HUES6 (cell line): ENCODE data around the gene HOXB6.
A peak's percentile ranks its signal among the peaks of the same experiment; 100 is the strongest.

Experiments used
- H3K27ac ChIP-seq: 2 replicates; pipeline ENCODE4 v1.7.0; 2013; ENCODE audit warnings: low read depth, mild to moderate bottlenecking, low read length, inconsistent platforms
- H3K27me3 ChIP-seq: 2 replicates; pipeline ENCODE4 v1.6.1; 2013; ENCODE audit warnings: low read length; ENCODE audit not compliant: control insufficient read depth, insufficient read depth
- H3K36me3 ChIP-seq: 2 replicates; pipeline ENCODE4 v1.6.1; 2013; ENCODE audit warnings: low read length; ENCODE audit not compliant: control insufficient read depth, insufficient read depth
- H3K4me1 ChIP-seq: 2 replicates; pipeline ENCODE4 v1.6.1; 2013; ENCODE audit warnings: low read length; ENCODE audit not compliant: control insufficient read depth, insufficient read depth
- H3K4me3 ChIP-seq: 2 replicates; pipeline ENCODE4 v1.5.1; 2013; ENCODE audit warnings: low read depth, low read length
- H3K9ac ChIP-seq: one replicate; pipeline ENCODE4 v1.6.1; 2013; ENCODE audit warnings: mild to moderate bottlenecking, low read length
- H3K9me3 ChIP-seq: 2 replicates; pipeline ENCODE4 v1.6.1; 2013; ENCODE audit warnings: low read depth, low read length; ENCODE audit not compliant: control insufficient read depth, insufficient read depth

Gene HOXB6

DNA sequence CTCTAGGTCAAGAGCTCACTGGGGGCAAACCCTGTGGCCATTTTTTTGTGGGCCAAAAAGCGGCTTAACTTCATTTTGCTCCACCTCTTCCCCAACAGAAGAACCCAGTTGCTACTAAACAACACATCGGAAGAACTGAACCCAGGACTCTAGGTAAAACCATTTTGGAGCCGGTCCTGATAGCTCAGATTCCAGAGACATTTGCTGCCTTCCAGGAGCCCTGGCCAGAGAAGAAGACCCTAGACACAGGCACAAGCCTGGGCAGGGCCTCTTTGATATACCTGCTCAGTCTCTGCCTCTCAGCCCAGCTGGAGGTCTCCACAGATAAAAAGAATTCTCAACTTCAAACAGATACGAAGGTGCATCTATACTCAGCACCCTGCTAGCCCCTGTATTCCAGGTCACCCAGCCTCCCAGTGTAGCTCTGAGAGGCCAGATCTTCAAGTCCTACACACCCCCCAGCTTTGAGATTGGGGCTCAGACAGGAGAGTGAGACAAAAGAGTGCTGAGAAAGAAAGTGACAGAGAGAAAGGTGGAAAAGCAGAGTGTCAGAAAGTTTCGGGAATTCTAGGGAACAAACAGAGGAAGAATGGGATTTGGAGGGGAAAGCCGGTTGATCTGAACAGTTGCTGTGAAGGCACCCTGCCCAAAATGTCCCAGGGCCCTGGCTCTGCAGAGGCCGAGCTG, 27.9 kb upstream of the HOXB6 start:
- Histone ChIP-seq H3K9ac (peak overlapping the region; percentile 79), H3K36me3 (no peaks in the 10 kb centered on the region), H3K9me3 (no peaks in the 10 kb centered on the region), H3K27me3 (peaks cover 100% of the 10 kb centered on the region), H3K4me3 (peak overlapping the region; percentile 28; the same call in 1 of the 2 replicates), H3K27ac (no peak overlapping the region), H3K4me1 (no peaks in the 10 kb centered on the region; the same call in 1 of the 2 replicates)

DNA sequence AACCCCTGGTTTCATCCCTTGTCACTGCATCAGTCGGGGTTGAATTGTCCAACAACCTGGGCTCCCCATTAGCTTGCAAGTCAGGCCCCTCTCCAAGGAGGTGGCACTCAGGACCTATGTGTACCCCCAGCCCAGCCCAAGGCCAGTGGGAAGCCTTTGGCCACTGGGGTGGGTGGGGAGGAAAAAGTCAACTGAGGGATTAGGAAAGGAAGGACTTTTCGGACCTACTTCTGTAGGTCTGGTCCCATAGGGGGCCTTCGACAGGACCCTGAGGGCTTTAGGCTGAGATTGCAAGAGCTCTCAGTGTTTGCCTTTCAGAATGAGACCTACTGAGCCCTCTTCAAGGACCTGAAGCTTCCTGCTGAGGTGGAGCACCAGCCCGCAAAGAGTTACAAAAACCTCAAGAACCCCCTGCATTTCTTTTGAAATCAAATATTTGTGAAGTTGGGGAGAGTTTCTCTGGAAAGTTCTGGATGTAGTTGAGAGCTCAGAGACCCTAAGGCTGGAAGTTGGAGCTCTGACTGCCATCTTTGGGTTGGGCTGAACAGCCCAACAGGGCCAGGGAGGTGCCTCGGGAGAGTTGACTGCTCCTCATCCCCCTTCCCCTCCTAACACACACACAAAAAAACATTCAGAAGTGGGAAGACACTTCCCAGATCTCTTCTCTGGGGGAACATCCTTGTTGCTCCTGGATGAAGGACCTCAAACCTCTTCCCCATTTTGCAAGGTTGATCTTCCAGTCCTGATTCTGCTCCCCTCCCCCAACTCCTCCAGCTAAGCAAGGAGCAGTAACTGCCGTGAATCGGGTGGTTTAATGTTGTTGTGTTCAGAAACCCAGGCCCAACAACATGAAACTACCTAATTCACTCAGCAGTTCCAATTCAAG, 27.1 kb upstream of the HOXB6 start:
- Histone ChIP-seq H3K27ac (no peak overlapping the region), H3K4me1 (peaks cover 3% of the 10 kb centered on the region; the same call in 1 of the 2 replicates), H3K9ac (peak overlapping the region; percentile 79), H3K27me3 (peaks cover 100% of the 10 kb centered on the region), H3K9me3 (no peaks in the 10 kb centered on the region), H3K36me3 (no peaks in the 10 kb centered on the region), H3K4me3 (peak overlapping the region; percentile 27; the same call in 1 of the 2 replicates)

DNA sequence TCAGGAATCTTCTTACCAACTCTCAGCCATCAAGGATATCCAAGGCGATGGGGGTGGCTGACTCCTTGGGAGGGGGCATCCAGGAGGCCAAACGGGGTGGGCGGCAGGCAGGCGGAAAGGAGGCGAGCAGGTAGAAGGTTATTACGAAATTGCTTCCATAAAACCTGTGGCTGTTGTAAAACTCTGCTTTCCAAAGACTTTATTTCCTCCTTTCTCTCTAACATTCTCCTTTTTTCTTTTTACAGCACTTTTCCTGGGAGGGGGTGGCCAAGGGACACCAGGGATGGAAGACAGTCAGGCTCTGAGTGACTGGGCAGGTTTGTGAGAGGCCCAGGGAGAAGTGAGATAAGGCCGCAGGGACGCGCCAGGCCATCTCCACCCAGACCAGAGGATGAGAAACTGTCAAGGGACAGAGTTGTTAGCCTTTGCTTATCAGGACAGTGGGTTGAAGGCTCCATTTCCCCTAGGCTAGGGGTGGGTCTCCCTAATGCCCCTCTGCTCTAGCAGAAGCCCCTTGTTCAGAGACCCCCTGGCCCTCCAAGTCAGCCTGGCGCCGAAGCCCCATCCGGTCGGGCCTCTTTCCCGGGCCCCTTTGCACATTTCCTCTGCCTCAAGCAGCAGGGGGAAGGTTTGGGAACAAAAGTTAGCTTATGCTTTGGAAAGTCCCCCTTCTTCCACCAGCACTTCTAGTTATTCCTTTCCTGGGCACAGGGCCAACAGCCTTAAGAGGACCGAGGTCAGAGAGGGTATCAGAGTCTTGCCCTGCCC, 26.3 kb upstream of the HOXB6 start:
- Histone ChIP-seq H3K36me3 (no peaks in the 10 kb centered on the region), H3K9ac (peak overlapping the region; percentile 79), H3K27ac (no peak overlapping the region), H3K4me3 (no peak overlapping the region), H3K27me3 (peaks cover 100% of the 10 kb centered on the region), H3K4me1 (peaks cover 7% of the 10 kb centered on the region; the same call in 1 of the 2 replicates), H3K9me3 (no peaks in the 10 kb centered on the region)

GRCh38 chr17:48630009-48630924, 25.5 kb upstream of the HOXB6 start:
- Histone ChIP-seq H3K36me3 (no peaks in the 10 kb centered on the region), H3K9ac (peak overlapping the region; percentile 74), H3K27me3 (peaks cover 100% of the 10 kb centered on the region), H3K27ac (no peak overlapping the region), H3K4me1 (peaks cover 7% of the 10 kb centered on the region; the same call in 1 of the 2 replicates), H3K4me3 (peak overlapping the region; percentile 19; the same call in 1 of the 2 replicates), H3K9me3 (no peaks in the 10 kb centered on the region)

GRCh38 chr17:48629411-48629759, 24.6 kb upstream of the HOXB6 start:
- Histone ChIP-seq H3K9ac (peak overlapping the region; percentile 76), H3K4me1 (peaks cover 7% of the 10 kb centered on the region; the same call in 1 of the 2 replicates), H3K27me3 (peaks cover 100% of the 10 kb centered on the region), H3K9me3 (no peaks in the 10 kb centered on the region), H3K4me3 (peak overlapping the region; percentile 12; the same call in 1 of the 2 replicates), H3K36me3 (no peaks in the 10 kb centered on the region), H3K27ac (no peak overlapping the region)

- Histone ChIP-seq H3K4me3 (peak overlapping the region; percentile 7; the same call in 1 of the 2 replicates), H3K4me1 (peaks cover 7% of the 10 kb centered on the region; the same call in 1 of the 2 replicates), H3K36me3 (no peaks in the 10 kb centered on the region), H3K9me3 (no peaks in the 10 kb centered on the region), H3K9ac (peak overlapping the region; percentile 76), H3K27me3 (peaks cover 100% of the 10 kb centered on the region), H3K27ac (no peak overlapping the region)
Observed at GRCh38 chr17:48628649-48629410, 24.0 kb upstream of the HOXB6 start.

DNA sequence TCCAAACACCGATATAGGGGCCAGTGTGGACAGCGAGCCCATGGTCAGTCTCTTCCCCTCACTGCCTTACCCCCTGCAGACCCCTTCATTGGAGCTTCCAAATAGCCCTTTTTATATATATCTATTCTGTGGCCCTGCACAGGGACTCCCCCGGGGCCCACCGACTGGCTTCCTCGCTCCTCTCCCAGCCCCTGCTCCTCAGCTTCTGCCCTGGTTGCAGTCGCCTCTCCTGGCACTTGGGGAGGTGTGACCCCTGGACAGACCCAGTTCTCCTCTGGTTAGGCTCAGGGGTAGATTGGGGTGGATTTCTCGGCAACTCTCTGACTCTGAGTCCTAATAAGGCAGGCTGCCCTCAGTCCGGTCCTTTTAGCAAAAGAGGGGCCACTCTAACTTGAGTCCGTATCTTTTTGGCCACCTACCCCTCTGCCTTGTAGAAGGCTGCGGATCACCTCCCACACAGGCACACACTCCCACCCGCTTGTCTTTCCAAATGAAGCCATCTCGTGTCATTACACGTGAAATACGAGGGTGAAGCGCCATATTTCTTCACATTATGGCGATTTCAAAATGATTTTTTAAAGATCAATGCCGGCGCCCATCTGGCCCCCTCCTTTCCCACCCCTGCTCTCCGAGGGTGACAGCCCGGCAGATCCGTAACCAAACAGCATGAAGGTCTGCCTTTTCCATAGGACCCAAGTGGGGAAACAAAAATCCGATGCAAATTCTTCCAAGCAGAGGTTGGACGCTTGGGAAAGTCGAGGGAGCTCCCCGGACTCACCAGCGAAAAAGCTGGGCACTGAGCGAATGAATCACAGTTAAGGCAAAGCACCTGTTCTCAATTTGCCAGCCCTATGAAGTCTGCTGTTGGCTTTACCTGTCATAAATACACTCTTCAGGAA, 23.1 kb upstream of the HOXB6 start:
- peak overlapping the region; percentile 9; the same call in 1 of the 2 replicates for H3K4me3 ChIP-seq
- peaks cover 7% of the 10 kb centered on the region; the same call in 1 of the 2 replicates for H3K4me1 ChIP-seq
- H3K27me3 ChIP-seq: peaks cover 100% of the 10 kb centered on the region
- H3K27ac ChIP-seq: no peak overlapping the region
- no peaks in the 10 kb centered on the region for H3K9me3 ChIP-seq
- no peaks in the 10 kb centered on the region for H3K36me3 ChIP-seq
- H3K9ac ChIP-seq: peak overlapping the region; percentile 76

DNA sequence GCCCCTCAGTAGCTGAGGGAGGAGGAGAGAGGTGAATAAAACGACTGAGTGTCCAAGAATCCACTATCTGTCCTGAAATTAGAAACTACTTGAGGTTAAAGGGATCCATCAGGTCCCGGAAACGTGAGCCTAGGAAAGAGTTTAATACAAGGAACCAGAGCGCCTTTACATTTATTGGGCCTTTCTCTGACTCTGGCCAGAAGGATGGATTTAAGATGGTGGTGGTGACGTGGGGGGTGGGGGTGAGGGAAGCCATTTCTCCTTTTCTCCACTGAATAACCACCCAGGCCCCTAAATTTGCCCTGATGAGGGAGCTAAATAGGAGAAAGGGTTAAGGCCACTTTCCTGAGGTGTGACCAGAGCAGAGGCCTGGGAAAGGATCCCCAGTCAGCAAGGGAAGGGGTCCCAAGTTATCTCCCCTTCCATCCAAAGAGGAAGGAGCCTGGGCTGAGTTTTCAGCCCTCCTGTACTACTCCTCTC, 22.4 kb upstream of the HOXB6 start:
- H3K9me3 ChIP-seq: no peaks in the 10 kb centered on the region
- H3K4me3 ChIP-seq: peak overlapping the region; percentile 58
- H3K4me1 ChIP-seq: peaks cover 7% of the 10 kb centered on the region; the same call in 1 of the 2 replicates
- no peak overlapping the region for H3K27ac ChIP-seq
- no peaks in the 10 kb centered on the region for H3K36me3 ChIP-seq
- peaks cover 100% of the 10 kb centered on the region for H3K27me3 ChIP-seq
- peak overlapping the region; percentile 76 for H3K9ac ChIP-seq
